GM12874 (cell line): ENCODE measurements around the gene SOS1.

Source experiments
- TF ChIP-seq, protein P1 (sequence below): IDR thresholded peaks from 2 replicates; pipeline ENCODE4 v1.5.1; 2011; ENCODE audit warnings: low read depth, mild to moderate bottlenecking, control low read depth, low read length, moderate library complexity; ENCODE audit not compliant: insufficient read depth

Gene SOS1

GRCh38 chr2:38975042-38975441 lies 145.8 kb downstream of the SOS1 start:
- TF ChIP-seq, protein P1, sequence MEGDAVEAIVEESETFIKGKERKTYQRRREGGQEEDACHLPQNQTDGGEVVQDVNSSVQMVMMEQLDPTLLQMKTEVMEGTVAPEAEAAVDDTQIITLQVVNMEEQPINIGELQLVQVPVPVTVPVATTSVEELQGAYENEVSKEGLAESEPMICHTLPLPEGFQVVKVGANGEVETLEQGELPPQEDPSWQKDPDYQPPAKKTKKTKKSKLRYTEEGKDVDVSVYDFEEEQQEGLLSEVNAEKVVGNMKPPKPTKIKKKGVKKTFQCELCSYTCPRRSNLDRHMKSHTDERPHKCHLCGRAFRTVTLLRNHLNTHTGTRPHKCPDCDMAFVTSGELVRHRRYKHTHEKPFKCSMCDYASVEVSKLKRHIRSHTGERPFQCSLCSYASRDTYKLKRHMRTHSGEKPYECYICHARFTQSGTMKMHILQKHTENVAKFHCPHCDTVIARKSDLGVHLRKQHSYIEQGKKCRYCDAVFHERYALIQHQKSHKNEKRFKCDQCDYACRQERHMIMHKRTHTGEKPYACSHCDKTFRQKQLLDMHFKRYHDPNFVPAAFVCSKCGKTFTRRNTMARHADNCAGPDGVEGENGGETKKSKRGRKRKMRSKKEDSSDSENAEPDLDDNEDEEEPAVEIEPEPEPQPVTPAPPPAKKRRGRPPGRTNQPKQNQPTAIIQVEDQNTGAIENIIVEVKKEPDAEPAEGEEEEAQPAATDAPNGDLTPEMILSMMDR, result no peak

GRCh38 chr2:38973266-38973665 lies 147.6 kb downstream of the SOS1 start:
- TF ChIP-seq, protein P1, result no peak

- TF ChIP-seq, protein P1, result no peak
Observed at GRCh38 chr2:38971377-38971776, 149.5 kb downstream of the SOS1 start.

GRCh38 chr2:38968021-38968420 lies 152.8 kb downstream of the SOS1 start:
- TF ChIP-seq, protein P1, result no peak

- TF ChIP-seq, protein P1, result no peak
Observed at GRCh38 chr2:38966678-38967077, 154.2 kb downstream of the SOS1 start.

- TF ChIP-seq, protein P1, result no peak
Observed at GRCh38 chr2:38966006-38966405, 154.8 kb downstream of the SOS1 start.

- TF ChIP-seq, protein P1, result no peak
Observed at GRCh38 chr2:38960609-38961320, 160.1 kb downstream of the SOS1 start.
